A673 (cell line): Measurements from ENCODE around the gene AKR1C3.

Experiments
- CTCF ChIP-seq: fragments of 300-800, 200-600 bp; sonication (generic); conservative IDR thresholded peaks from 2 replicates; pipeline ENCODE4 v1.5.1; 2017; ENCODE audit warnings: low read depth, mild to moderate bottlenecking, antibody characterized with exemption, low read length, moderate library complexity, mixed read lengths
- EZH2 ChIP-seq: fragments of 200-600 bp; sonication (generic); IDR thresholded peaks from 2 replicates; pipeline ENCODE4 v1.6.1; 2017; ENCODE audit warnings: borderline replicate concordance, low read depth, mild to moderate bottlenecking, mixed read lengths, antibody characterized with exemption, low read length; ENCODE audit not compliant: poor library complexity, severe bottlenecking

- TF ChIP-seq CTCF (no peak), EZH2 (no peak)
Measured at GRCh38 chr10:5151076-5151475, 56.9 kb downstream of the AKR1C3 start.
